NT2/D1 (cell line): ENCODE results near the gene ATP4B.
A peak's percentile ranks its signal among the peaks of the same experiment; 100 is the strongest.

ENCODE experiments used
- DNase-seq: peaks from one replicate; pipeline ENCODE4 v3.0.0-alpha.2; 2011; ENCODE audit warnings: low read depth, low spot score
- H3K27me3 ChIP-seq: 2 replicates; pipeline ENCODE4 v1.6.0; 2011; ENCODE audit warnings: mild to moderate bottlenecking; ENCODE audit not compliant: insufficient read length, insufficient read depth
- H3K36me3 ChIP-seq: 2 replicates; pipeline ENCODE4 v1.6.1; 2011; ENCODE audit warnings: mild to moderate bottlenecking, low read length, mixed read lengths; ENCODE audit not compliant: insufficient read depth, insufficient read length
- H3K4me1 ChIP-seq: 2 replicates; pipeline ENCODE4 v1.5.1; 2011; ENCODE audit not compliant: insufficient read depth, insufficient read length
- H3K4me3 ChIP-seq: 2 replicates; pipeline ENCODE4 v1.5.1; 2011; ENCODE audit warnings: low read depth; ENCODE audit not compliant: insufficient read length
- H3K9ac ChIP-seq: 2 replicates; pipeline ENCODE4 v1.6.0; 2011; ENCODE audit warnings: low read depth; ENCODE audit not compliant: insufficient read length
- H3K9me3 ChIP-seq: 2 replicates; pipeline ENCODE4 v1.5.1; 2011; ENCODE audit warnings: mild to moderate bottlenecking, low read length; ENCODE audit not compliant: insufficient read depth
- SUZ12 ChIP-seq: IDR thresholded peaks from 2 replicates; pipeline ENCODE4 v1.6.1; 2011; ENCODE audit not compliant: insufficient read length, insufficient read depth; ENCODE audit errors: extremely low read depth
- YY1 ChIP-seq: IDR thresholded peaks from 2 replicates; pipeline ENCODE4 v1.6.1; 2011; ENCODE audit not compliant: insufficient read length, insufficient read depth
- ZNF274 ChIP-seq: IDR thresholded peaks from 2 replicates; pipeline ENCODE4 v1.6.1; 2011; ENCODE audit warnings: mild to moderate bottlenecking, low read depth, low read length

ATP4B gene

DNA sequence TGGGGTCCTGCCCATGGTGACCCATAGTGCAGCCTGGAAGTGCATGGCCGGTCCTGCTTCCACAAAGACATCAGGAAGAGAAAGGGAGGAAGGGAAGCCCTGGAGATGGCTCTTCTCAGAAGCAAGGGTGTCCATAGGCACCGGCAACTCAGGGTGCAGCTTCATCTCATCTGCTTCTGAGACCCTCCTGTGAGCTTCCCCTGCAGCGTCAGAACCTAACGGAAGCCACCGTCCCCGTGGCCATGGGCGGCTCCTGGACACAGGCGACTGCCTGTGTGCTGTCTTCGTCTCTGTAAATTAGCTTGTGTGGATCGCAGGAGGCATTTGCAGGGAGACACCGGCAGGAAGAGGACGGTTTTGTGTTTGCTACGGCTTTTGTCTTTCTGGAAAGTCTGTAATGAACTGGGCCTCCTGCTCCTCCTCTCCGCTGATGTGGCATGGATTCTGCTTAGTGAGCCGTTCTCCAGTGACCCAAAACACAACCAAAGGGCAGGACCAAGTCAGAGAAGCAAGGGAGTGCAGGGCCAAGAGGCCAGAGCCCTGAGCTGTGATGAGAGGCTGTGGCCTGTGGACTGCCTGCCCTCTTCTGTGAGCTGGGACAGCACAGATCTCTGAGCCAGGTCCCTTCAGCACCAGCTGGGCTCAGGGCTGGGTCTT, 2.5 kb downstream of the ATP4B start:
- DNase-seq: no peak
- Histone ChIP-seq H3K36me3 (no peaks in the 10 kb centered on the region), H3K9me3 (no peaks in the 10 kb centered on the region), H3K9ac (peak overlapping the region; percentile 36), H3K27me3 (no peaks in the 10 kb centered on the region), H3K4me1 (peaks cover 13% of the 10 kb centered on the region), H3K4me3 (no peak overlapping the region)
- no peak for TF ChIP-seq YY1

- Histone ChIP-seq H3K4me3 (no peak overlapping the region), H3K4me1 (peaks cover 13% of the 10 kb centered on the region), H3K9me3 (no peaks in the 10 kb centered on the region), H3K27me3 (no peaks in the 10 kb centered on the region), H3K36me3 (no peaks in the 10 kb centered on the region), H3K9ac (no peak overlapping the region)
- no peak for DNase-seq
- TF ChIP-seq YY1 (no peak), SUZ12 (no peak), ZNF274 (no peak)
Observed at GRCh38 chr13:113654591-113655345, 3.2 kb downstream of the ATP4B start.

GRCh38 chr13:113654175-113654560, 3.8 kb downstream of the ATP4B start:
- no peak for DNase-seq
- peaks cover 13% of the 10 kb centered on the region for H3K4me1 ChIP-seq
- no peaks in the 10 kb centered on the region for H3K27me3 ChIP-seq
- no peaks in the 10 kb centered on the region for H3K36me3 ChIP-seq
- no peak for TF ChIP-seq SUZ12
- no peak for TF ChIP-seq ZNF274
- TF ChIP-seq YY1: no peak
- H3K4me3 ChIP-seq: no peak overlapping the region
- no peaks in the 10 kb centered on the region for H3K9me3 ChIP-seq
- no peak overlapping the region for H3K9ac ChIP-seq

DNA sequence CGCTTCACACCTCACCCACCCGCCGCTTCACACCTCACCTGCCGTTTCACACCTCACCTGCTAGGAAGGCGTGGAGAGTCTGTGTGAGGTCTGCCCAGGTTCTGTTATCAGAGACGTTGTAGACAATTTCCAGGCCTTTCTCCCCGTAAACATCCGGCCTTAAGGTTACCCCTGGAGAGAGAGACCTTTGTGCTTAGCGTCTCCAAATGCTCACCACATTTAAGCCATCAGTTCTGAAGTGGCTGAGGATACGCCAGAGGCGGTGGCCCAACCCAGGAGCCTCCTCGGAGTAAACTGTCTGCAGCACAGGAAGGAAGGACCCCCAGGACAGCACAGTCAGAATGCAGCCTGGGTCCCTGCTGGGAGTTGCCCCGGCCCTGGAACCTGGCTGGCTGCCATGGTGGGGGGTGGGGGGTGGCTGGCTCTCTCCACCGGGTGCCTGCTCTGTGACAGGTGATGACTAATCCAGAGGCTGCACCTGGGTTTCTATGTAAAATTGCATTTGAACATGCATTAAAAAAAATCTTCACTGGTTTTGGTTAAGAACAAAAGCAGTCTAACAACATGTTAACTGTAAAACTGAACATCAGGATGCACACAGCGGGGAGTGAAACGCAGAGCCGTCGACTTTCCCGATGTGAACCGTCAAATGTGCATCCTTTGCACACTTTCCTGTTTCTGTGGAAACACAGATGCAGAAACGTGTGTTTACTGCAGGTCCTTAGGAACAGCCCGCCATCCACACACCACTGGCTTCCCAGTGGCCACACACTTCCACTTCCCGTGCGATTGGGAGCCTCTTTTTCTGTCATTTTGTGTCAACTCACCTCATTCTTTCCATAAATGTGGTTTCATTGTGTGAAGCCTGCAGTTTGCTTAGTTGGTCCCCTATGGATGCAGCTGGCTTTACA, 4.5 kb downstream of the ATP4B start:
- no peaks in the 10 kb centered on the region for H3K27me3 ChIP-seq
- TF ChIP-seq SUZ12 (no peak), ZNF274 (no peak), YY1 (no peak)
- no peak overlapping the region for H3K4me3 ChIP-seq
- no peak overlapping the region for H3K9ac ChIP-seq
- H3K36me3 ChIP-seq: no peaks in the 10 kb centered on the region
- H3K4me1 ChIP-seq: peaks cover 13% of the 10 kb centered on the region
- H3K9me3 ChIP-seq: no peaks in the 10 kb centered on the region
- DNase-seq: no peak

DNA sequence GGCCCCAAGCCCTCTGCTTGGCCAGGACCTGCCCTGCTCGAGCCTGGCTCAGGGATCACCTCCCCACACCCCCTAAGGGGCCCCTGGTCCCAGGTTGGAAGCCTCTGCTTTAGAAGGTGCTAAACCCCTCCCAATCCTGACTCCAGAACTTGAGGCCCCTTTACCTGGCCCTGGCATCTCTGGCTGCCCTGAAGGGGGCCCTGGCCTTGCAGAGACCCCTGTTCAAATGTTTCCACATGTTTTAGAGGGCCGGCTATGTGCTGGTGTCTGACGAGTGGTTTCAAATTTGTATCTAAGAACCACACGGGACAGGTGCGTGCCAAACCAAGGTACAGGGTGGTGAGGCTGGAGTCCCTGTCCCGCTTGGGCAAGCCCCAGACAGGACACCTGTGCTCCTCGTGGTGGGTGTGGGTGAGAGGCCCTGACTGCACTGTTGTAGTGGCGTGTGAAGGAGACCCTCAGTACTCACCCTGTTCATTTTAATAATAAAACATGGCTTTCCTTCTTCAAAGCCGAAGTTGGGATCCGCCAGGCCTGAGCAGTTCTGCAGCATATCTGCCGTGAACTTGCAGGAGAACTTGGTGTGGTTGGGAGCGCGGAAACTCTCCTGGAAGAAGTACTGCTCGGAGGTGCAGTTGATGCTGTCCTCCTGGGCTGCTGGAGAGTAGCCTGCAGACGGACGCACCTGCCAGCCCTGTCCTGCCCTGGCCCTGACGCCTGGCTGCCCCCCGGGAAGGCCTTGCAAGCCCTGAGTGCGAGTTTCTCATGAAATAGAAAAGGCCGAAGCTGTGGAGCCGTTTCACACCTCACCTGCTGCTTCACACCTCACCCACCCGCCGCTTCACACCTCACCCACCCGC, 5.4 kb downstream of the ATP4B start:
- Histone ChIP-seq H3K4me1 (peaks cover 13% of the 10 kb centered on the region), H3K36me3 (peaks cover 2% of the 10 kb centered on the region), H3K9me3 (no peaks in the 10 kb centered on the region), H3K9ac (no peak overlapping the region), H3K4me3 (no peak overlapping the region), H3K27me3 (no peaks in the 10 kb centered on the region)
- no peak for TF ChIP-seq SUZ12
- no peak for TF ChIP-seq ZNF274
- TF ChIP-seq YY1: no peak
- no peak for DNase-seq

- Histone ChIP-seq H3K27me3 (no peaks in the 10 kb centered on the region), H3K4me3 (no peak overlapping the region), H3K4me1 (peaks cover 13% of the 10 kb centered on the region), H3K9ac (no peak overlapping the region), H3K9me3 (no peaks in the 10 kb centered on the region), H3K36me3 (peaks cover 2% of the 10 kb centered on the region)
- no peak for DNase-seq
- TF ChIP-seq YY1 (no peak), ZNF274 (no peak), SUZ12 (no peak)
Observed at GRCh38 chr13:113651511-113652403, 6.2 kb downstream of the ATP4B start.
